GM18526 (cell line): ENCODE results near the gene KCND1.

Experiments used
- POLR2A ChIP-seq: IDR thresholded peaks from 3 replicates; pipeline ENCODE4 v1.6.1; 2011; ENCODE audit not compliant: insufficient read length; ENCODE audit errors: extremely low read depth

Gene KCND1

DNA sequence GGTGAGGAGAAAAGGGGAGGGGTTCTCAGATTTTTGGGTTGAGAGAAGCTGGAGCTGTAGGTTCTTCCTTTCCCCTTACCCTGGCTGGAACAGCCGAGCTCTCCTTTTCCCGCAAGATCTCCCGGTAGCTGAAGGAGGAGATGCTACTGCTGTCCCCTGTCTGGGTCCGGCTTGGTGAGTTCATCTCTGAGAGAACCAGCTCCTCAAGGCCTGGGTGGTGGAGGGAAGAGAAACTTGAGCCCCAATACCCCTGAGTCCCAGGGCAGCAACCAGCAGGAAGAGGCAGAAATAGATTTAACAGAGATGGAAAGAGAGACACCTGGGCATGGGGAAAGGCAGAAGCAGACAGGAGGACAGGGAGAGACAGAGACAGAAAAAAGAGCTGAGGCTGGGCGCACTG, 6.6 kb upstream of the KCND1 start:
- TF ChIP-seq POLR2A: no peak

DNA sequence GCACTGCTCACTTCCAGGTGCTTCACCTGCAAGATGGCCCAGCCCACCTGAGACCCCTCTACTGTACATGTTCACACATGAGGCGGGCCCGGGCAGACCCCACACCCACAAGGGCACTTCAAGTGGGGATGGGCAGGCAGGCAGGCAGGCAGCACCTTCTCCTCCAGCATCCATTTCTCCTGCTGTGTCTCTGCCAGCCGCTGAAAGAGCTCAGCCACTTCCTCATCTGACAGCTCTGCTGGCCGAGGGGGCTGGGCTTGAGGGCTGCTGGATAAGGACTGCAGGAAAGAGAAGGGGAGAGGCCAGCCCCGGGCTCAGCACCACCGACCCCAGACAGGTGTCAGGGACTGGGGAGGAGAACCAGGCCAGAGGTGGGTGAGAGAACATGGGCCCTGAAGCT, 4.4 kb upstream of the KCND1 start:
- no peak for TF ChIP-seq POLR2A

DNA sequence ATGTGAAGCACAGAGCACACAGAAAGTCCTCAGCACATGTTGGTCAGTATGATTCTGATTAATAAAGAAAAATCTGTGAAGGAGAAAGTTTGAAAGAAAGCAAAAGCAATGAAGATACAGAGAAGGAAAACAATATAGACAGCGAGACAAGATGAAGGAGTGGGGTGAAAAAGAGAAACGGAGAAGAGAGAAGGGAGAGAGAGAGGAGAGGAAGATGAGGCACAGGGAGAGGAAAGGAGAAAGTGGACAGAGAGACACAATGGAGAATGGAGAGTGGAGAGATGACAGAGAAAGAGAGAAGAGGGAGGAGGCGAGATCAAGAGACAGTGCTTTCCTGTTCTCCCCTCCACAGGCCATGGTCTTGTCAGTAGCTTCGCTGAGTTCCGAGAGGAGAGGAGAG, 3.9 kb upstream of the KCND1 start:
- TF ChIP-seq POLR2A: no peak

DNA sequence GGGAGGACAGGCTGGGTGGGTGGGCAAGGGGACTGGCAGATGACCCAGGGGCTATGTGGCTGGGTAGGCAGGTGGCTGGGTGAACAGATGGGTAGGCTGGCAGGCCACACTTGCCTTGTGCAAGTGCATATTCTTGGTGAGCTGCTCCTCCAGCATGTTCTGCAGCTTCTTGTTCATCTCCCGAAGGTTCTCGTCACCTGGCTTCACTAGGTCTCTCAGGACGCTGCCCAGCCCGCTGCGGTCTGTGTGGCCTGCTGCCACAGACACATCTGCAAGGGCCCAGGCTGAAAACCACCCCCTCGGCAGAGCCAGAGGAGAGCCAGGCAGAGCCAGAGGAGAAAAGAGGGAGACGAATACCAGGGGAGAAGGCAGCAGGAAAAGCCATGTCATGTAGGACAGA, 3.4 kb upstream of the KCND1 start:
- no peak for TF ChIP-seq POLR2A

DNA sequence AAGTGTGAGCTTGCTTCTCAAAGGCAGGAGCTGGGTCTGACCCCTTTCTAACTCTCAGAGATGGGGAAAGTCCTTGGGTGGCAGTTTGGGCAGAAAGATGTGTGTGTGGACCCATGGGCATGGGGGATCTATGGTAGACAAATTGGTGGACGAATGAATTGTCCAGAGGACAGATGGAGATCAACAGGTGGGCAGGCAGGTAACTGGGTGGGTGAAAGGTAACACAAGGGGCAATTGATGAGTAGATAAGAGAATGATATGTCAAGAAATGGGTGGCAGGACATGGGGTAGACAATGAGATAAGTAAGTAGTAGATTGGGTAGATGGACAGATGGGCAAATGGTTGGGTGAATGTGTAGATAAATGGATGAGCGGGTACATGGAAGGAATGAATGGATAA, 2.9 kb upstream of the KCND1 start:
- TF ChIP-seq POLR2A: no peak

DNA sequence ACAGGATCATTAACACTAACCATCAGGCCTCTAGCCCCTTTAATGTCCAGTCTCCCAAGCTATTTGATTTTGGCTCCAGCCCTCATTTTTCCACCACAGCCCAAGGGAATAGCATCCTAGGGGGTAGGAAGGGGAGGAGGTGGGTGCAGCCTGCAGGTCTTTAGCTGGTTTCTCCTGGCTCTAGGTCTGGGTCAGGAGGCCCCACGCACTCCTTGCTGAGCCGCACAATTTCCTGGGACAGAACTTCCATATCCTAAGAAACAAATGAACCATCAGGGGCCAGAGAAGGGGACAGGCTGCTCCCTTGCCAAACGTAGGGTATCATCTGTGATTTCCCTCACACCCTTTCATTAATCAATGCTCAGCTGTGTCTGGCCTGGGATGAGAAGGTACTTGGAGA, 2.4 kb upstream of the KCND1 start:
- TF ChIP-seq POLR2A: no peak

DNA sequence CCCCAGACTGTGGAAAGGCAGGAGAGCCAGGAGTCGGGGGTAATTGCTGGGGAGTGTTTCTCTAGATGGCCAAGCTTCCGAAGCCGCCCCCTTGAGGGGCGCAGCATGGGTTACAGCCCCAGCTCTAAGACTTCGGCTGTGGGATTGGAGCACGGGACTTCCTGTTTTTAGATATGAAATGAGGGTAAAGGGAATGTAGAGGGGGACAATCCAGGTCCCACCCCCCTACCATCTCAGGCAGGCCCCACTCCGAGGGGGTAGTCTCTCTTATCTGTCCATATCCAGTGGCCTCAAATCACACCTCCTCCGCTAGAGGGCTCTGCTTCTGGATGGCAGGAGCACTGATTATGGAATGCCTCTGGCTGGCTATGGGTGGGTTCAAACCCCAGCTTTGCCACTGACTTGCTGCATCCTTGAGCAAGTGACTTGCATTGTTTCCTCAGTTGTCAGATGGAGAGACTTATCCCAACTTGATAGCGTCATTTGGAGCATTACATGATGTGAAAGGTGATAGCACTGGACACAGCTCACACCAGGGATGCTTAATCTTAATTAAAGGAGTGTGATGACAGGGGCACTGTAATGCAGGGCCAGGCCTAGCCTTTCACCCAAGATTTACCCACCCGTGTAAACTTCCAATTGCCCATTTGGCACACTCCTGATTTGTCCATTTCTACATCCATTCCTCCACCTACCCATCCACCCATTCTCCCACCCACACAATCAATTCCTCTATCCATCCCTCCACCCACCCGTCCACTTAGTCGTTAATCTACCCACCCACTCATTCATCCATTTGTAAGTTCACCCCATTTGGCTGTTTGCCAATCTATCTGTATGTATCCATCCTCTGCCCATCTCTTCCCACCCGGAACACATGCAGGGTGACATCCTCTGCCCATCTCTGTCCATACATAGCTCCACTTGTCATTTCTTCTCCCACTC, 848 bp upstream of the KCND1 start:
- no peak for TF ChIP-seq POLR2A

DNA sequence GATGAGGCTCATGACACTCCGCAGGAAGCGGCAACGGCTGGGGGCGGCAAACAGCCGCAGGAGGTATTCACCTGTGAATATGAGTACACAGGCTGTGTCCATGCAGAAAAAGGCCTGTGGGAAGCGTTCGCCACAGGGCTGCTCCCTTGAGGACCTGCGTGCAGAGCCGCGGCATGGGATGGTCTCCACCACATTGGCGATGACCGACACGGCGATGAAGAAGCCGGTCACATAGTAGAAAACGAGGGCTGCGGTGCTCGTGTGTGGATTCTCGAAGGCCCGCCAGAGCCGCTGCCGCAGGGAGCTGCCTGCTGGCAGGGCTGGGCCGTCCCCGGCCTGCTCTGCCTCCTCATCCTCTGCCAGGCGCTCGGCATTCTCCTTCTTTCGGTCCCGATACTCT, 2.2 kb downstream of the KCND1 start:
- no peak for TF ChIP-seq POLR2A

DNA sequence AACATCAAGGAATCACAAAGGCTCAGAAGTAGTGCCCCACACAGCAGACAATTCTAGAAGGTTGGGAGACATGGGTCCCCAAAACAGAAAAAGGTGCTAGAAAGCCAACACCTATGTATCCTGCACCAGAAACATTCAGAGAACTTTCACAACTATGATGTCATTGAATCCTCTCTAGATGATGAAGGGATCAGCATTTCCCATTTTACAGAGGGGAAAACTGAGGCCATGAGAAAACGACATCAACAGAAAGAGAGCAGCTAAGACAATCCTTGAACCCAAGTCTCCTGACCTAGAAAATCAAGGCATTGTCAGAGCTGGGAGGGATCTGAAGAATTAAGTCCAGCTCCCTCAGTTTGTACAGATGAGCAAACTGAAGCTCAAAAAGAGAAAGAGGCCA, 3.3 kb downstream of the KCND1 start:
- no peak for TF ChIP-seq POLR2A

DNA sequence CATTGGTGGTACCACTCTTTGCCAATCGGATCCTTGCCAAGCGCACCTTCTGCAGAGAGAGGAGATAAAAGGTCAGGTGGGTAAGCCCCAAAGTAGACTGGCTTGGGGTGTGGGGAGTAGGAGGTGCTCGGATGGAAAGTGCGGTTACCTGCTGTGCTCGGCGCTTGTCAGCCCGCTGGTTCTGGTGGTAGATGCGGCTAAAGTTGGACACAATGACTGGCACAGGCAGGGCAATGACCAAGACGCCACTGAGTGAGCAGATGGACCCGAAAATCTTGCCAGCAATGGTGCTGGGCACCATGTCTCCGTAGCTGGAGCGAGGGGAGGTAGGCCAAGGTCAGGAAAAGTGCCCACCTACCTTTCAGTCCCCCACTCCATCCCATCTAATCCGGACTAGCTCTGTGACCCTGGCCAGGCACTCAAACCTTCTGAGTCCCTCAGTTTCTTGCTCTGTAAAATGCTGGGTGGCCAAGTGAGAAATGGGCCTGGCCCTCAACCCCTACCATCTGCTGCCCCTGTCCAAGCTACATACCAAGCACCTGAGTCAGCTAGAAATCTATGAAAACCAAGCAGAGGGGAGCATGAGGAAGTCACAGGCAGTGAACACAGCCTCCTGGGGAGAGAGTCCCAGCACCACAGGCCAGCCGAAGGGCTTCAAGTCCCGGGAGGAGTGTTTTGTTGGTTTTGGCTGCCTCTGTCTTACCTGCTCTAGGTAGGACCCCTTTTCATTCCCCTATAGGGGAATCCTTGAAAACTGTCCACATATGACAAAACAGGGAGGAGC, 4.7 kb downstream of the KCND1 start:
- TF ChIP-seq POLR2A: no peak

DNA sequence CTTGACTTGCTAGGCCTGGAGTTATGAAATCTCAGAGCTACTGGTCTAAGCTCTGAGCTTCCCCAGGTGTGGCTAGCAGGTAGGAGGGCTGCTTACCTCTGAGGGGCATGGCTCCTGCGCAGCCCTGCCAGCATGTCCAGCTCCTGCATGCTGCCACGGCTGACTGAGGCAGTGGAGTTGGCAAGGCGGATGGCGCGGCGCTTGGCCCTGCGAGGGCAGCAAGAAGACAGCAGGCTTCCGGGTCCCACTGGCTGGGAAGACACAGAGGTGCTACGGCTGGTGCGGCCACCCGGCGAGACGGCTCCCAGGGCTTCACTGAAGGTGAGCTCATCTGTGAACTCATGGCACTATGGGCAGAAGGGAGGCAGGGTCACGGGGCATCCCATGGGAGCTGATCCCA, 5.7 kb downstream of the KCND1 start:
- no peak for TF ChIP-seq POLR2A

DNA sequence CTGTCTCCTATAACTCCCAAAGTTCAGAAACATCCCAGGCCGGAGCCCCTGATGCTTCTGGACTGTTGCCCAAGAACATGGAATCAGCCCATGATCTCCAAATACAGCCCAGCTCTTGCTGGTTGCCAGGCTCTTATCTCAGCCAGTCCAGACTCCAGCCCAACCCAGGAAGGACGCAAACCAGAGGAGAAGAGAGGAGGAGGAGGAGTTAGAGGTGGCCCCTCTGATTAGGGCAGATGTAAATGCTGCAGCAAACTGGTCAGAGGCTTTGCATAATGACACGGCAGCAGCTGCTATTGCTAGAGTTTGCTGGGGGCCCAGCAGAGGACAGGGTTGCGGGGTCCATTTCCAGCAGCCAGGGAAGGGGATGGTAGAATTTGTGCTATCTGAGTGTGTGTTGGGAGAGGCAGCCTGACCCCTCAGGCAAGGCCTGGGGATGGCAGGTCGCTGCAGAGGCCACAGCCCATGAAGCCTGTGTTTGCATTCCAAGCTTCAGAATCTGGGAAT, 10.0 kb downstream of the KCND1 start:
- TF ChIP-seq POLR2A: no peak

DNA sequence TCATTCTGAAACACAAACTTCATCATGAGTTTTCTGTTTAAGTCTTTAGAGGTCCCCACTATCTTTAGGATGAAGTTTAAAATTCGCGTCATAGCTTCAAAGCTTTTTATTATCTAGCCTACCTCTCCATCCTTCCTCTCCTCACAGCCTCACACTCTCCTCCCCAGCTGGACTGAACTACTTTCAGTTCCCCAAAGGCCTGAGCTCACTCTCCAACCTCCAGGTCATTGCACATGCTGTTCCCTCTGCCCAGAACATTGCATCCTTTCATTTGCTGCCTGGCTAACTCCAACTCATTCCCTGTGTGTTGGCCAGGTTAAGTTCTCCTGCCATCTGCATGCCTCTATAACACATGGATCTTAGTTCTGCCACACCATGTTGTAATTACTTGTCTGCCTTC, 11.4 kb downstream of the KCND1 start:
- TF ChIP-seq POLR2A: no peak

DNA sequence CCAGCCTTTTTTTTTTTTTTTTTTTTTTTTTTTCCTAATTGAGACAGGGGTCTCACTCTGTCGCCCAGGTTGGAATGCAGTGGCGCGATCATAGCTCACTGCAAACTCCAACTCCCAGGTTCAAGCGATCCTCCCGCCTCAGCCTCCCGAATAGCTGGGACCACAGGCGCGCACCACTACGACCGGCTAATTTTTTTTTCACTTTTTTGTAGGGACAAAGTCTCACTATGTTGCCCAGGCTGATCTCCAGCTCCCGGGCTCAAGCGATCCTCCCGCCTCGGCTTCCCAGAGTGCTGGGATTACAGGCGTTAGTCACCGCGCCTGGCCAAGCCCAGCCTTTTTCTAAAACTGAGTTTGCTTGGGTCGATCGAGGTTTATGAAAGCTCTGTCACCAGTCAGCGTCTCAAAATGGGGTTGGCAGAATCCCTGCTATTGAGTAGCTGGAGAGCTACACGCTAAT, 13.0 kb downstream of the KCND1 start:
- TF ChIP-seq POLR2A: no peak

DNA sequence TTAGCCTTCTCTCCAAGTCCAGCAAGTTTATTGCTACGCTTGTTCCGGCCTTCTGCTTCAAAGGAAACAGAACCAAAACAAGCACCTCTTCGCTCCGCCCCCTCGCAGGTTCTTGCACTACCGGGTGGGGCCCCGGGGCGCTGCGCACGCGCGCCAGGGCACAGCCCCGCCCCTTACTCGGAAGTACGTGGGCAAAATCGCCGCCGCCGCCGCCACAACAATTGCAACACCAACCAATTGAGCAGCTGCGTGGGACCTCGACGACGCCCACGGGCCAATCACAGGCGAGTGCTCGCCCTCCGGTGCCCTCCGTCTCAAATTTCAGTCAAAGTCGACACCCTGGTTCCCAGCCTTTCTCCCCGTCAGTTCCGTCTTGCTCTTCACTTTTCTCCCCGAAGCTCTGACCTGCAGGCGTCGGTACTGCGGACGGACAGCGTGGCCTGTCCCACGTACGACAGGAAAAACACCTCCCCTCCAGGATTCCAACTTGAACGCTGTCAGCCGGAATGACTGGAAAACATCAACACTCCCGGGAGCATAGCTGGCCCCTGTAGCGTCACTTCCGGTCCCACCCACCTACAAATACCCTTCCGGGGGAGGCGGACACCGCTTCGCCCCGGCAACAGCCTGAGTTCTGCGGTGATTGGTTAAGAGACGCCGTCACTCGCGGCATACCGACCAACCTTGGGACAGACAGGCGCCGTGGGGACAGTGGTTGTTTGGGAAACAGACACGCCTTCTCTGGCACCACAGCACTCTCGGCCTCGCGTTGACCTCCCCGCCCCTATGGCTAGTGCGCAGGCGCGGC, 13.6 kb downstream of the KCND1 start:
- TF ChIP-seq POLR2A: peak; percentile 42
